Measurements from ENCODE around the gene STYX.

STYX gene

GRCh38 chr14:52729925-52730708 is at the start of gene STYX:
STYX (plus strand) TSS chr14:52730166; CDS start chr14:52730475, 309 bp downstream.
- no peaks in the 10 kb centered on the region for H3K9me3 ChIP-seq (ENCODE audit: insufficient read depth, low read length, severe bottlenecking)
- H3K9ac ChIP-seq (ENCODE audit: low read depth, low read length), result peak within 1 kb of the TSS; percentile 90
- TF ChIP-seq EZH2 (IDR thresholded peaks at IDR 0.05; ENCODE audit: borderline replicate concordance, low read depth, low read length, severe bottlenecking) (no peak), CTCF (IDR thresholded peaks at IDR 0.05; ENCODE audit: borderline replicate concordance, extremely low read depth, low read length, poor library complexity, severe bottlenecking) (peak; percentile 11)
- H3K4me2 ChIP-seq (ENCODE audit: insufficient read depth, low read length), result peak within 1 kb of the TSS; percentile 72
- peak within 1 kb of the TSS; percentile 86 for H3K27ac ChIP-seq (ENCODE audit: low read length)
- H3K36me3 ChIP-seq (ENCODE audit: insufficient read depth, low read length), result peaks cover 48% of the 10 kb centered on the region
- peak within 1 kb of the TSS; percentile 91 for H2AFZ ChIP-seq (ENCODE audit: low read depth, low read length)
- H3K79me2 ChIP-seq (ENCODE audit: insufficient read depth, low read length), result peaks cover 48% of the 10 kb centered on the region
- peak; percentile 94 for ATAC-seq (ENCODE audit: insufficient read depth, low read depth)
- H3K27me3 ChIP-seq (ENCODE audit: insufficient read depth, low read length, poor library complexity), result no peaks in the 10 kb centered on the region
- peak; percentile 99 for DNase-seq
- peak within 1 kb of the TSS; percentile 97 to 98 for H3K4me3 ChIP-seq (ENCODE audit: low read depth in 1 of 2, low read length in 2 of 2)
- H4K20me1 ChIP-seq (ENCODE audit: insufficient read depth, low read length), result no peaks in the 10 kb centered on the region
- peaks cover 44% of the 10 kb centered on the region for H3K4me1 ChIP-seq (ENCODE audit: insufficient read depth, low read length)

- H4K20me1 ChIP-seq (ENCODE audit: insufficient read depth, low read length), result peaks cover 37% of the 10 kb centered on the region; the same call in 1 of the 2 replicates
- ATAC-seq (ENCODE audit: insufficient read depth, low read depth), result peak; percentile 33; the same call in 1 of the 3 replicates
- TF ChIP-seq EZH2 (IDR thresholded peaks at IDR 0.05; ENCODE audit: borderline replicate concordance, low read depth, low read length, severe bottlenecking), result no peak
- TF ChIP-seq CTCF (IDR thresholded peaks at IDR 0.05; ENCODE audit: borderline replicate concordance, extremely low read depth, low read length, poor library complexity, severe bottlenecking), result no peak
- no peaks in the 10 kb centered on the region for H3K9me3 ChIP-seq (ENCODE audit: insufficient read depth, low read length, severe bottlenecking)
- H3K79me2 ChIP-seq (ENCODE audit: insufficient read depth, low read length), result peaks cover 71% of the 10 kb centered on the region
- H3K36me3 ChIP-seq (ENCODE audit: insufficient read depth, low read length), result peaks cover 24% of the 10 kb centered on the region
- H3K27me3 ChIP-seq (ENCODE audit: insufficient read depth, low read length, poor library complexity), result no peaks in the 10 kb centered on the region
- H3K4me3 ChIP-seq (ENCODE audit: low read depth in 1 of 2, low read length in 2 of 2), result no peak overlapping the region
- H3K4me1 ChIP-seq (ENCODE audit: insufficient read depth, low read length), result peaks cover 7% of the 10 kb centered on the region
- no peak overlapping the region for H2AFZ ChIP-seq (ENCODE audit: low read depth, low read length)
- no peak overlapping the region for H3K27ac ChIP-seq (ENCODE audit: low read length)
- H3K9ac ChIP-seq (ENCODE audit: low read depth, low read length), result no peak overlapping the region
- no peak for DNase-seq
- H3K4me2 ChIP-seq (ENCODE audit: insufficient read depth, low read length), result no peak overlapping the region
These were observed 45.9 kb upstream of the STYX start for GRCh38 chr14:52683985-52684520.

- Histone ChIP-seq H3K4me2 (ENCODE audit: insufficient read depth, low read length) (no peak overlapping the region), H3K4me1 (ENCODE audit: insufficient read depth, low read length) (peaks cover 7% of the 10 kb centered on the region), H3K36me3 (ENCODE audit: insufficient read depth, low read length) (peaks cover 11% of the 10 kb centered on the region), H3K9me3 (ENCODE audit: insufficient read depth, low read length, severe bottlenecking) (no peaks in the 10 kb centered on the region), H3K9ac (ENCODE audit: low read depth, low read length) (no peak overlapping the region), H3K4me3 (ENCODE audit: low read depth in 1 of 2, low read length in 2 of 2) (no peak overlapping the region), H3K27me3 (ENCODE audit: insufficient read depth, low read length, poor library complexity) (no peaks in the 10 kb centered on the region), H3K79me2 (ENCODE audit: insufficient read depth, low read length) (peaks cover 92% of the 10 kb centered on the region), H2AFZ (ENCODE audit: low read depth, low read length) (no peak overlapping the region), H3K27ac (ENCODE audit: low read length) (no peak overlapping the region), H4K20me1 (ENCODE audit: insufficient read depth, low read length) (peaks cover 43% of the 10 kb centered on the region)
- no peak for TF ChIP-seq CTCF (IDR thresholded peaks at IDR 0.05; ENCODE audit: borderline replicate concordance, extremely low read depth, low read length, poor library complexity, severe bottlenecking)
- TF ChIP-seq EZH2 (IDR thresholded peaks at IDR 0.05; ENCODE audit: borderline replicate concordance, low read depth, low read length, severe bottlenecking), result no peak
- no peak for DNase-seq
- ATAC-seq (ENCODE audit: insufficient read depth, low read depth), result no peak
These were observed 43.8 kb upstream of the STYX start for GRCh38 chr14:52686176-52686575.
